GM03348 (cell line): ENCODE data around the gene LETM1.

Experiments used
- DNase-seq: peaks from one replicate; pipeline ENCODE4 v3.0.0; 2012; ENCODE audit warnings: low spot score

LETM1 gene

GRCh38 chr4:1777822-1778641 is 77.9 kb downstream of the LETM1 start:
- DNase-seq, result peak; percentile 72

DNA sequence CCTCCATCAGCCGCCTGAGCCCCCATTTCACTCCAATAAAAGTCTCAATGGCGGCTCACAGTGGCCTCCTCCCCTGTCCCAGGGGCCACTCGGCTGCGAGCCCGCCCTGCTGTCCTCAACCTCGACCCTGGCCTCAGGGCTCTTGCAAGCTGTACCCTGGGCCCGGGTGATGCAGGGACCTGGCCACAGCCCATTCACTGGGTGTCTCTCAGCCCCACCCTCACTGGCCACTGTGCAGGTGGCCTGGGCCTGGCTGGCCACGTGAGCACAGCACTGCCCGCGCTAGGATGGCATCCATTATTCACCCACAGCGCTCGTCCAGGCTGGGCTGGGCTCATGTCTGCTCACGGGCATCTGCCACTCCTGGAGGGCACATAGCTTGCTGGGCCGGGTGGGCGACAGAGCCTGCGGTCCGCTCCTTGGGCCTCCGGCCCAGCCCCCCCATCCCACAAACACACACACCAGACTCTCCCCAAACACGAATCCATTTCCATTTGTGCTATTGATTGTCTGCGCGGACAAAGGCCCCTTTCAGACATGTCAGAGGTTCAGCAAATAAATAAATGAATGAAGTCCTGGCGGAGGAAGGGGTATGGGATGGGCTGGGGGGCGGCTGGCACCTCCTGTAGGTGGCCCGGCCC is 79.3 kb downstream of the LETM1 start:
- no peak for DNase-seq

DNA sequence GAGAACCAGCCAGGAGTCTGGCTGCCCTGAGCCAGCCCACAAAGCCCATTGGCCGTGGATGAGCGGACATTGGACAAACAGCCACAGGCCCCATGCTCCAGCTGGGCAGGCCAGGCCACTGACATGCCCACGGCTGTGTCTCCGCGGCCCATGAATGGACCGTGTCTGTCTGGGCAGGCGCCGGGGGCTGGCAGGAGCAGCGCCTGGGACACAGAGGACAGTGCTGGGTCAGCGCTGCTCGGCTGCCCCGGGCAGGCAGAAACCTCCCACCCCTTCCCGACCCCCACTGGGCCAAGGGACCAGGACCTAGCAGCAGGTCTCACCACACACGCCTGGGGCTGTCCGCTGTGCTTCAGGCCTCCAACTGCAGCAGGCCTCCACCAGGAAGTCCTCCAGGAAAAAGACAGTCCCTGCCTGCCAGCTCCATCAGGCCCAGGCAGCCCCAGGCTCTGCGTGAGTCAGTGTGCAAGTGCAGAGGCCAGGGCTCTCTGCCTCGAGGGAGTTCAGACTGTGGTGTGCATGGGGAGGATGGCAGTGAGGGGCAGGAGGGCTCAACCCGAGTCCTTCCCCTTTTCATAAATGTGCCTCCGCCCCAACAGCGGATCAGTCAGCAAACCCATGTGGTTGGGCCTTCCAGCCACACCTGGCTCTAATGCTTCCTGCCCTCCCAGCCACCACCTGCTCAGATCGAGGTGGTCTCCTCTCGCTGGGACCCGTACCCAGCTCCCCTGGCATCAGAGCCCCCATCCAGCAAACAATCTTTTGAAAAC is 80.0 kb downstream of the LETM1 start:
- peak; percentile 43 for DNase-seq

- no peak for DNase-seq
These were observed 82.2 kb downstream of the LETM1 start for GRCh38 chr4:1773754-1774153.

- no peak for DNase-seq
These were observed 83.0 kb downstream of the LETM1 start for GRCh38 chr4:1772853-1773538.

DNA sequence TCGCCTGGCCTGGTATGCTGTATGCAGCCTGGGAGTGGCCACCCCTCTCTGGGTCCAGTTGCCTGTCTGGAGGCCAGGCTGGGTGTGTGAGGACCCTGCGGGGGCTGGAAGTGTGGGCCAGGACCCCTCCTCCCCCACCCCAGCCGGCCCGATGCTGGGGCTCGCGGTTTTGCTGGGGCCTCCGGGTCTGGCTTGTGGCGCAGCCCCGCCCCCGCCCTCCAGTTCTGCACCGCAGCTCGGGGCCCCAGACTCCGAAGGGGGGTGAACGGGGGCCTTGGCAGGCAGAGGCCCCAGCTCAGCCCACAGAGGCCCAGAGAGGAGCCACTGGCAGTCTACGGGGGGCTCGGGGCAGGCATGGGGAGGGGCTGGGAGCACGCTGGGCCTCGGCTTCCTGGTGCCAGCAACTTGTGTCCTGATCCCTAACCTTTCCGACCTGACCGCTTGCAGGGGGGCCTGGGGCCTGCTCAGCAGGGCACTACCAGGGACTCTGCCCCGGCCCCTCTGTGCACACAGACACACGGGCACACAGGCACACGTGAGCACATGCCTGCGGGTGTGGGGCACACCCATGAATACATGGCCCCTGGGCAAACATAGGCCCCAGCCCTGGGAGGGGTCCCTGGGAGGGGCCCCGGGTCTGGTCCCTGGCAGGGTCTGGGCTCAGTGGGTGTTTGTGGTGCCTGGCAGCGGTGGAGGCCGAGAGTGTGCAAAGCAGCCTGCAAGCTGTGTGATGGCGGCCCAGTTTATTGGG is 84.2 kb downstream of the LETM1 start:
- DNase-seq, result no peak

DNA sequence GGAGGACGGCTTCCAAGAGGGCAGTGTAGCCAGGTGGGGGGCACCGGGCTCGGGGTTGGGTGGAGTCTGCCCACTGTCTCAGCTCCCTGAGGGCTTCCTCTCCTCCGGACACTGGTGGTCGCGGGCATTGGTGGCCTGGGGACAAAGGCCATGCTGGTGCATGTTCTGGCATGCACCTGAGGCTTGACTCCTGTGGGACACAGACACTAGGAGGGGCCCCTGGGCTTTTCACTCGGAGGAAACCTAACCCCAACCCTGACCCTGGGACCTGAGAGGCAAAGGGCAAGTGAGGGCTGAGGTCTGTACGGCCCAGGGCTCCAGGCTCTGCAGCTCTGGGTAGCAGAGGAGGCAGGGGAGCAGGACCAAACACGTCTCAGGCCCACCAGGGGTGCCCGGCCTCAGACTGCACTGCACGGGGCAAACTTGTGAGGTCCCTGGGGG is 85.1 kb downstream of the LETM1 start:
- DNase-seq, result no peak

GRCh38 chr4:1770245-1770644 is 85.7 kb downstream of the LETM1 start:
- no peak for DNase-seq

GRCh38 chr4:1769692-1770091 is 86.3 kb downstream of the LETM1 start:
- DNase-seq, result no peak

GRCh38 chr4:1768367-1769034 is 87.5 kb downstream of the LETM1 start:
- no peak for DNase-seq

GRCh38 chr4:1767770-1768366 is 88.1 kb downstream of the LETM1 start:
- peak; percentile 78 for DNase-seq

DNA sequence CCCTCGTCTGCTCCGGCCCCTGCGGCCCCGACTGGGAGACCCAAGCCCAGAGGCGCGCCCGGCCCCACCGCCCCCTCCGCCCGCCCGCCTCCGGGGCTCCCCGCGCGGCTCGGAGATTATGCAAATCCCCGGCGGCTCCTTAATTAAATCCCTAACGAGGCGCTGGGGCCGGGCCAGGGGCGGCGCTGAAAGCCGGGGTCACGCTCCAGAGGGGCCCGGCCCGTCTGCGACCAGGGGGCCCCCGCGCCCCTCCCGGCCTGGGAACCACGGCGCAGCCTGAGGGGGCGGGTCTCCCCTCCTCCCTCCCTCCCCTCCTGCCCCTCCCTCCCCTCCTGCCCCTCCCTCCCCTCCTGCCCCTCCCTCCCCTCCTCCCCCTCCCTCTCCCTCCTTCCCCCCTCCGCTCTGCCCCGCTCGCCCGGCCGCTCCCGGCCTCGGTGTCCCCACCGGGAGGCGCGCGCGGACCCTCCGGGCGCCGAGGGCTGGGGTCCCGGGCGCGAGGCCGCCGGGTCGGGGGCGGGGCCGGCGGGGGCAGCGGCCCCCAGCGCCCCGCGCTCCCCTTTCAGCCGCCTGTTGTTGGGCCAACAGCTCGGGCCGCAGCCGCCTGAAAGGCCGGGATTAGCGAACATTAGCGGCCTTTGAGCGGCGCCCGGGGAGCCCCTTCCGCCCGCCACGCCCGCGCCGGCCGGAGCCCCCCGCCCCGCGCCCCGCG is 88.7 kb downstream of the LETM1 start:
- peak; percentile 60 for DNase-seq

DNA sequence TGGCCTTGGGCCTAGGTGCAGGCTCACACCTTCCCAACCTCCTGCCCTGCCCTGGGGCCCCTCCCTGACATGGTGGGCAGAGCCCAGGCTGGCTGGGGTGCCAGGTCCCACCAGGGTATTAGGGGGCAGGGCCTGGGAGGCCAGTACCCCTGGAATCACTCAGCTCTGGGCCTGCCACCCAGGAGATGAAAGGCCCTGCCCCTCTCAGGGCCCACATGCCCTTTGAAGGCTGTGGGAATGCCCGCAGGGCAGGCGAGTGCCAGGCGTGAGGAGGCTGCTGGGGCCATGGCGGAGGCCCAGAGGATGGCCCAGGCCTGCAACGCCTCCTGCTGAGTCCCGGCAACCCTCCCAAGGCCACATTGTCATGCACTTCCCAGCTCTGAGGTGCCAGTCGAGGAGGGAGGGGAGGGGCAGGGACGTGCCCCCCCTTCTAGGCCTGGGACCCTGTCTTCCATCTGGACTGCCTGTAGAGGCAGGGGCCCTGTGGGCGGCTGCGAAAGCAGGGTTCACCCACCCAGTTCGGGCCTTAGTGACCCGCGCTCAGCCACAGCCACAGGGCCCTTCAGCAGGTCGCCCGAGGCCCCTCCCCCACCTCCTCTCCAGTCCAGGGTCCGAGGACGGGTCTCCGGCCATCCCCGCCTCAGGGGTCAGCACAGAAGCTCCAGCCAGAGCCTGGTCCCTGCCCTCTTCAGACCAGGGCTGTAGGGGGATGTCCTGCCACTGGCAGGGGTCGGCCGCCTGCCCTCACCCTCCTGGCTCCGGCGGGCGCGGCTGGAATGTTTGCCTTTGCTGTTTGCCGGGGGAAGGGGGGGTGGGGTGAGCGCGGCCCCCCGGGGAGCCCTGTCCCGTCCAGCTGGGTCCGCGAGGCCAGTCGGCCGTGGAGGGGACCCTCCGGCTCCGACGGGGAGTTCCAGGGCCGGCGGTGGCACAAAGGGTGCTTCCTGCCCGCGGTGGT is 89.6 kb downstream of the LETM1 start:
- no peak for DNase-seq

DNA sequence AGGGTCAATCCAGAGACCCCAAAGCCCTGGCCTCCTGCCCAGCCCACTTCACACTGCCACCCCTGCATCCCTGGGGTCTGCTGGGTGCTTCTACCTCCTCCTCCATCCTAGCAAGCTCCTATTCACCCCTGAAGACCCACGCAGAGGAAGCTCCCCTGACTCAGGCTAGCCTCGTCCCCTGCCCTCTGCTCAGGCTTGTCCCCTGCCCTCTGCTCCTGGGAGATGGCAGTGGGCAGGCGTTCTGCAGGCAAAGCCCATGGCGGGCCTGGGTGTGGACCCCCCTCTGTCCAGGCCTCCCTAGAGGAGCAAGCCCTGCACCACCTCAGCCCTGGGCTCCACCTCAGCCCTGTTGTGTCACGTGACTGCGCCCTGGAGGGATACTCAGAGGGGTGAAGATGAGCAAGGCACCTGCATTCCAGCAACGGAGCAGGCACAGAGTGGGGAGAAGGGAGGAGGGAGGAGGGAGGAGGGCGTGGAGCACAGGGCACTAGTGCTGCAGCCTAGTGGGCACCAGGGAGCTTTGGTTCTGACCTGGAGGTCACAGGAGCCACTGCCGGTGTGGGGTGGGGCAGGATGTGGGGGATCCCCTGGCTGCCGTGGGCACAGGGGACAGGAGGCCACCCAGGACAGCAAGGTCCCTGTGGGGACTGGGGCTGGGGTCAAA is 90.4 kb downstream of the LETM1 start:
- DNase-seq, result no peak

- DNase-seq, result no peak
These were observed 91.3 kb downstream of the LETM1 start for GRCh38 chr4:1764670-1765069.

- peak; percentile 88 for DNase-seq
These were observed 92.3 kb downstream of the LETM1 start for GRCh38 chr4:1763550-1764080.

DNA sequence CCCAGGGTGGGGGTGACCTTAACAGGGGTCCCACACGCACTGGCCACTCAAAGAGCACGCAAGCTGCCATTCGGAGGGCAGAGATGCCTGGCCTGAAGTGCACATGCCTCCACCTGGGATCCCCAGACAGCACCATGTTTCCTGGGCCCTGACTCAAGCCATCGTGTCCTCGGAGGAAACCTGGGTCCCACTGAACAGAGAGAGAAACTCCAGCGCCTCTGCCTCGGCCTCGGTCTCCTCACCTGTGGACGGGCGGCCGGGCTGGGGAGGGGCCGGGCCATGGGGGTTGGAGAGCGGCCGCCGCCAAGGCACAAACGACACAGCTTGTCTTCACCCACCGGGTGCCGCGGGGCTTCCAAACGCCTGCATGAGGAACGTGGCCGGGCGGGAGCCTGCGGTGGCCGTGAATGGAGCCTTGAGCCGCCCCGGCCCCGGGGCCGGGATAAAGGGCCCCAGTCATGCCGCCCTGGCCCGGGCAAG is 92.8 kb downstream of the LETM1 start:
- no peak for DNase-seq
